Activated CD4-positive, alpha-beta T cell treated with anti-CD3 and anti-CD28 coated beads, Interleukin-2, amount 10 ng/mL, durations not matched to agents 24 days and 14 days (primary cell): ENCODE data around the gene MMS22L. TPM values are rescaled to one million over a fixed set of nuclear protein-coding genes. Genes with fewer than 3 reads are reported as not detected.

Experiments
- DNase-seq: peaks from one replicate; pipeline ENCODE4 v3.0.0; 2022
- H3K27ac Mint-ChIP-seq: one replicate; pipeline ENCODE4 v1.8.0; 2022; ENCODE audit warnings: mild to moderate bottlenecking, mixed read lengths
- H3K27me3 Mint-ChIP-seq: one replicate; pipeline ENCODE4 v1.8.0; 2022; ENCODE audit warnings: mixed read lengths
- H3K36me3 Mint-ChIP-seq: one replicate; pipeline ENCODE4 v1.8.0; 2022; ENCODE audit warnings: low read depth, mild to moderate bottlenecking, mixed read lengths
- H3K4me1 Mint-ChIP-seq: one replicate; pipeline ENCODE4 v1.8.0; 2021; ENCODE audit warnings: mixed read lengths
- H3K4me3 Mint-ChIP-seq: one replicate; pipeline ENCODE4 v1.8.0; 2022; ENCODE audit warnings: mild to moderate bottlenecking, moderate library complexity, mixed read lengths
- H3K9me3 Mint-ChIP-seq: one replicate; pipeline ENCODE4 v1.8.0; 2021; ENCODE audit warnings: mixed read lengths
- intact Hi-C: fragments of 100-400 bp; cut with micrococcal nuclease; formaldehyde crosslinking; loops from one replicate; pipeline ENCODE4 v1.15.1; 2023
- total RNA-seq: library from RNA; stranded (reverse); gene quantifications from 2 replicates; pipeline ENCODE4 v1.2.3, GENCODE V29; 2022

Gene MMS22L
- total RNA-seq, 1 donor from 2014 or later: 65.2 TPM

GRCh38 chr6:97147421-97147820 lies 135.6 kb downstream of the MMS22L start:
- no peak for DNase-seq
- Mint-ChIP-seq H3K27ac (no peak overlapping the region), H3K36me3 (peaks cover 34% of the 10 kb centered on the region), H3K4me3 (no peak overlapping the region), H3K27me3 (no peaks in the 10 kb centered on the region), H3K9me3 (no peaks in the 10 kb centered on the region), H3K4me1 (no peaks in the 10 kb centered on the region)
- intact Hi-C loops: no loop called here

- no peaks in the 10 kb centered on the region for H3K4me1 Mint-ChIP-seq
- no peak overlapping the region for H3K27ac Mint-ChIP-seq
- H3K4me3 Mint-ChIP-seq: no peak overlapping the region
- intact Hi-C loops: no loop called here
- peaks cover 26% of the 10 kb centered on the region for H3K36me3 Mint-ChIP-seq
- no peaks in the 10 kb centered on the region for H3K9me3 Mint-ChIP-seq
- DNase-seq: no peak
- no peaks in the 10 kb centered on the region for H3K27me3 Mint-ChIP-seq
These were observed 137.3 kb downstream of the MMS22L start for GRCh38 chr6:97145691-97146090.

GRCh38 chr6:97141756-97142155 lies 141.3 kb downstream of the MMS22L start:
- Mint-ChIP-seq H3K9me3 (no peaks in the 10 kb centered on the region), H3K4me1 (no peaks in the 10 kb centered on the region), H3K4me3 (no peak overlapping the region), H3K27me3 (no peaks in the 10 kb centered on the region), H3K27ac (no peak overlapping the region), H3K36me3 (peaks cover 13% of the 10 kb centered on the region)
- intact Hi-C loops: no loop called here
- DNase-seq: no peak

GRCh38 chr6:97138581-97138980 lies 144.4 kb downstream of the MMS22L start:
- H3K4me1 Mint-ChIP-seq: no peaks in the 10 kb centered on the region
- intact Hi-C loops: no loop called here

GRCh38 chr6:97136626-97137358 lies 146.2 kb downstream of the MMS22L start:
- DNase-seq: no peak
- Mint-ChIP-seq H3K4me1 (no peaks in the 10 kb centered on the region), H3K27ac (no peak overlapping the region), H3K9me3 (no peaks in the 10 kb centered on the region), H3K27me3 (no peaks in the 10 kb centered on the region), H3K36me3 (no peaks in the 10 kb centered on the region), H3K4me3 (no peak overlapping the region)
- intact Hi-C loops: no loop called here

More at GRCh38 chr6:97138581-97138980, 144.4 kb downstream of the MMS22L start:
- Mint-ChIP-seq H3K27me3 (no peaks in the 10 kb centered on the region), H3K27ac (no peak overlapping the region), H3K4me3 (no peak overlapping the region), H3K36me3 (peaks cover 4% of the 10 kb centered on the region), H3K9me3 (no peaks in the 10 kb centered on the region)
- DNase-seq: no peak

GRCh38 chr6:97133067-97133466 lies 149.9 kb downstream of the MMS22L start:
- H3K9me3 Mint-ChIP-seq: no peaks in the 10 kb centered on the region
- intact Hi-C loops: no loop called here
- H3K4me1 Mint-ChIP-seq: no peaks in the 10 kb centered on the region
- H3K27me3 Mint-ChIP-seq: no peaks in the 10 kb centered on the region
- H3K27ac Mint-ChIP-seq: no peak overlapping the region
- no peak for DNase-seq
- no peak overlapping the region for H3K4me3 Mint-ChIP-seq
- no peaks in the 10 kb centered on the region for H3K36me3 Mint-ChIP-seq

GRCh38 chr6:97129106-97129505 lies 153.9 kb downstream of the MMS22L start:
- no peak for DNase-seq
- Mint-ChIP-seq H3K27me3 (no peaks in the 10 kb centered on the region), H3K9me3 (no peaks in the 10 kb centered on the region), H3K36me3 (no peaks in the 10 kb centered on the region), H3K4me3 (no peak overlapping the region), H3K27ac (no peak overlapping the region), H3K4me1 (no peaks in the 10 kb centered on the region)
- intact Hi-C loops: no loop called here

- Mint-ChIP-seq H3K4me3 (no peak overlapping the region), H3K4me1 (no peaks in the 10 kb centered on the region), H3K27ac (no peak overlapping the region), H3K36me3 (no peaks in the 10 kb centered on the region), H3K9me3 (no peaks in the 10 kb centered on the region), H3K27me3 (no peaks in the 10 kb centered on the region)
- intact Hi-C loops: no loop called here
- no peak for DNase-seq
These were observed 154.5 kb downstream of the MMS22L start for GRCh38 chr6:97128507-97128906.

GRCh38 chr6:97123652-97124051 lies 159.4 kb downstream of the MMS22L start:
- DNase-seq: no peak
- H3K9me3 Mint-ChIP-seq: peaks cover 4% of the 10 kb centered on the region
- no peak overlapping the region for H3K27ac Mint-ChIP-seq
- H3K27me3 Mint-ChIP-seq: no peaks in the 10 kb centered on the region
- intact Hi-C loops: no loop called here
- no peaks in the 10 kb centered on the region for H3K4me1 Mint-ChIP-seq
- no peak overlapping the region for H3K4me3 Mint-ChIP-seq
- H3K36me3 Mint-ChIP-seq: no peaks in the 10 kb centered on the region

GRCh38 chr6:97123112-97123511 lies 159.9 kb downstream of the MMS22L start:
- intact Hi-C loops: no loop called here
- no peak for DNase-seq

GRCh38 chr6:97120511-97120910 lies 162.5 kb downstream of the MMS22L start:
- Mint-ChIP-seq H3K4me1 (no peaks in the 10 kb centered on the region), H3K9me3 (peaks cover 4% of the 10 kb centered on the region), H3K4me3 (no peak overlapping the region), H3K27ac (no peak overlapping the region), H3K36me3 (no peaks in the 10 kb centered on the region), H3K27me3 (no peaks in the 10 kb centered on the region)
- intact Hi-C loops: no loop called here
- DNase-seq: no peak

More at GRCh38 chr6:97123112-97123511, 159.9 kb downstream of the MMS22L start:
- Mint-ChIP-seq H3K27ac (no peak overlapping the region), H3K4me1 (no peaks in the 10 kb centered on the region), H3K9me3 (peaks cover 4% of the 10 kb centered on the region), H3K36me3 (no peaks in the 10 kb centered on the region), H3K27me3 (no peaks in the 10 kb centered on the region), H3K4me3 (no peak overlapping the region)

- H3K27ac Mint-ChIP-seq: no peak overlapping the region
- peaks cover 15% of the 10 kb centered on the region for H3K4me1 Mint-ChIP-seq
- no peak for DNase-seq
- H3K27me3 Mint-ChIP-seq: no peaks in the 10 kb centered on the region
- H3K4me3 Mint-ChIP-seq: no peak overlapping the region
- intact Hi-C loops: loop anchor here (5.0 kb wide), 1 partner anchor 37 kb away; no protein-coding TSS in a partner anchor
- no peaks in the 10 kb centered on the region for H3K9me3 Mint-ChIP-seq
- no peaks in the 10 kb centered on the region for H3K36me3 Mint-ChIP-seq
These were observed 168.4 kb downstream of the MMS22L start for GRCh38 chr6:97114645-97115044.

GRCh38 chr6:97113170-97113569 lies 169.8 kb downstream of the MMS22L start:
- no peaks in the 10 kb centered on the region for H3K36me3 Mint-ChIP-seq
- no peak overlapping the region for H3K27ac Mint-ChIP-seq
- H3K4me1 Mint-ChIP-seq: peaks cover 15% of the 10 kb centered on the region
- H3K9me3 Mint-ChIP-seq: no peaks in the 10 kb centered on the region
- H3K4me3 Mint-ChIP-seq: no peak overlapping the region
- intact Hi-C loops: loop anchor here (5.0 kb wide), 1 partner anchor 36 kb away; no protein-coding TSS in a partner anchor
- DNase-seq: no peak
- H3K27me3 Mint-ChIP-seq: no peaks in the 10 kb centered on the region

- Mint-ChIP-seq H3K9me3 (no peaks in the 10 kb centered on the region), H3K27me3 (no peaks in the 10 kb centered on the region), H3K4me3 (no peak overlapping the region), H3K4me1 (peaks cover 15% of the 10 kb centered on the region), H3K36me3 (no peaks in the 10 kb centered on the region), H3K27ac (no peak overlapping the region)
- intact Hi-C loops: loop anchor here (5.0 kb wide), 1 partner anchor 34 kb away; no protein-coding TSS in a partner anchor
- DNase-seq: no peak
These were observed 171.8 kb downstream of the MMS22L start for GRCh38 chr6:97111243-97111642.

GRCh38 chr6:97110626-97111025 lies 172.4 kb downstream of the MMS22L start:
- DNase-seq: no peak
- Mint-ChIP-seq H3K9me3 (no peaks in the 10 kb centered on the region), H3K4me1 (peaks cover 15% of the 10 kb centered on the region), H3K36me3 (no peaks in the 10 kb centered on the region), H3K4me3 (no peak overlapping the region), H3K27me3 (no peaks in the 10 kb centered on the region), H3K27ac (no peak overlapping the region)
- intact Hi-C loops: loop anchor here (5.0 kb wide), 1 partner anchor 33 kb away; no protein-coding TSS in a partner anchor
